ENCODE measurements around the gene CYLD. TPM values are rescaled to one million over a fixed set of nuclear protein-coding genes. Genes with fewer than 3 reads are reported as not detected.

The CYLD gene
- total RNA-seq, 1 experiment from 2014 or later: 12.5 TPM

DNA sequence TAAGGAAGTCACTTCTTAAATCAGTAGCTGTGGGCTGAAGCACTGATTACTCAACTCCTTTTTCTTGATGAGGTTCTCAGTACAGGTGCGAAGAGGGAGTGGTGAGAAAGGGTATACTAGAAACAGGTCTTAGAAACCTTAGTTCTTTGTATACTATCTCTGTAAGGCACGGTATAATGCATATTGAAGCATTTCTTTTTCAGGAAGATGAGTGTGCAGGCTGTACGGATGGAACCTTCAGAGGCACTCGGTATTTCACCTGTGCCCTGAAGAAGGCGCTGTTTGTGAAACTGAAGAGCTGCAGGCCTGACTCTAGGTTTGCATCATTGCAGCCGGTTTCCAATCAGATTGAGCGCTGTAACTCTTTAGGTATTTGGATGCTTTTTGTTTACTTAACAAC lies 39.2 kb downstream of the CYLD start:
- no peak overlapping the region for H3K27ac ChIP-seq (ENCODE audit: insufficient read length, low read depth, low read length)
- H3K4ac ChIP-seq (ENCODE audit: low read depth, low read length): no peak overlapping the region
- no peak overlapping the region for H3K18ac ChIP-seq (ENCODE audit: insufficient read length, low read depth, low read length)
- WGBS (ENCODE audit: extremely low coverage, insufficient read length, low lambda C conversion rate): no CpG with 5 or more reads among the region's 7 CpGs
- H3K79me2 ChIP-seq (ENCODE audit: insufficient read depth, low read length): no peaks in the 10 kb centered on the region
- peak; percentile 66 for DNase-seq
- Mint-ChIP-seq H3K27ac (peak overlapping the region in 2 of 3 experiments; percentile 31 to 56; a peak in 1 of 7 replicates), H3K4me1 (peaks cover 2 to 9% of the 10 kb centered on the region in 2 experiments; a peak in 3 of 4 replicates), H3K4me3 (no peak overlapping the region), H3K36me3 (ENCODE audit: insufficient read depth in 1 of 3, low read depth in 3 of 3) (peaks cover 0 to 4% (median 2%) of the 10 kb centered on the region in 3 experiments; a peak in 4 of 7 replicates), H3K9me3 (no peaks in the 10 kb centered on the region), H3K27me3 (ENCODE audit: low read depth) (no peaks in the 10 kb centered on the region)
- H2BK15ac ChIP-seq (ENCODE audit: low read depth, low read length): no peak overlapping the region
- H2BK12ac ChIP-seq (ENCODE audit: insufficient read length, low read depth, low read length): no peak overlapping the region
- no peak overlapping the region for H4K5ac ChIP-seq (ENCODE audit: insufficient read length, low read depth, low read length)
- no peak overlapping the region for H2AFZ ChIP-seq (ENCODE audit: low read length)
- H3K27me3 ChIP-seq (ENCODE audit: insufficient read depth, low read length): no peaks in the 10 kb centered on the region
- TF ChIP-seq, protein P1, sequence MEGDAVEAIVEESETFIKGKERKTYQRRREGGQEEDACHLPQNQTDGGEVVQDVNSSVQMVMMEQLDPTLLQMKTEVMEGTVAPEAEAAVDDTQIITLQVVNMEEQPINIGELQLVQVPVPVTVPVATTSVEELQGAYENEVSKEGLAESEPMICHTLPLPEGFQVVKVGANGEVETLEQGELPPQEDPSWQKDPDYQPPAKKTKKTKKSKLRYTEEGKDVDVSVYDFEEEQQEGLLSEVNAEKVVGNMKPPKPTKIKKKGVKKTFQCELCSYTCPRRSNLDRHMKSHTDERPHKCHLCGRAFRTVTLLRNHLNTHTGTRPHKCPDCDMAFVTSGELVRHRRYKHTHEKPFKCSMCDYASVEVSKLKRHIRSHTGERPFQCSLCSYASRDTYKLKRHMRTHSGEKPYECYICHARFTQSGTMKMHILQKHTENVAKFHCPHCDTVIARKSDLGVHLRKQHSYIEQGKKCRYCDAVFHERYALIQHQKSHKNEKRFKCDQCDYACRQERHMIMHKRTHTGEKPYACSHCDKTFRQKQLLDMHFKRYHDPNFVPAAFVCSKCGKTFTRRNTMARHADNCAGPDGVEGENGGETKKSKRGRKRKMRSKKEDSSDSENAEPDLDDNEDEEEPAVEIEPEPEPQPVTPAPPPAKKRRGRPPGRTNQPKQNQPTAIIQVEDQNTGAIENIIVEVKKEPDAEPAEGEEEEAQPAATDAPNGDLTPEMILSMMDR (conservative IDR thresholded peaks at IDR 0.05): peak; percentile 73
- no peaks in the 10 kb centered on the region for H3K23me2 ChIP-seq (ENCODE audit: insufficient read length, low read depth, low read length, poor library complexity, severe bottlenecking)
- no peak overlapping the region for H2AK5ac ChIP-seq (ENCODE audit: insufficient read length, low read length)
- H3K23ac ChIP-seq (ENCODE audit: insufficient read length, low read depth, low read length): no peak overlapping the region
- no peaks in the 10 kb centered on the region for H3K9me3 ChIP-seq (ENCODE audit: control insufficient read depth, low read depth, low read length)
- H3K4me2 ChIP-seq (ENCODE audit: insufficient read depth, insufficient read length, low read length): no peak overlapping the region
- H3K56ac ChIP-seq (ENCODE audit: insufficient read length, low read depth, low read length): no peak overlapping the region
- H4K20me1 ChIP-seq (ENCODE audit: control insufficient read depth, insufficient read depth, insufficient read length): no peaks in the 10 kb centered on the region
- no peak overlapping the region for H2BK20ac ChIP-seq (ENCODE audit: low read depth, low read length, poor library complexity, severe bottlenecking)
- H3K9ac ChIP-seq (ENCODE audit: extremely low read depth, insufficient read length, low read length): no peak overlapping the region
- H4K8ac ChIP-seq (replicated peaks; ENCODE audit: insufficient read length, low read depth, low read length): no peak overlapping the region
- H2BK5ac ChIP-seq (ENCODE audit: insufficient read length, low read length): no peak overlapping the region
- no peak overlapping the region for H3K14ac ChIP-seq (ENCODE audit: insufficient read depth, low read length)
- no peaks in the 10 kb centered on the region for H3K79me1 ChIP-seq (ENCODE audit: insufficient read depth, low read depth, low read length, poor library complexity, severe bottlenecking)
- H4K91ac ChIP-seq (ENCODE audit: insufficient read length, low read depth, low read length): no peak overlapping the region
- H2BK120ac ChIP-seq (ENCODE audit: low read depth, low read length, poor library complexity, severe bottlenecking): no peak overlapping the region
- no peaks in the 10 kb centered on the region for H3K4me1 ChIP-seq (ENCODE audit: insufficient read depth, low read length)
- H3T11ph ChIP-seq (ENCODE audit: low read length): no peak overlapping the region

Data from H9 (cell line).